Endothelial cell of umbilical vein (primary cell): Measurements from ENCODE around the gene CYP2D6. TPM values are rescaled to one million over a fixed set of nuclear protein-coding genes. Genes with fewer than 3 reads are reported as not detected.

Experiments used
- BruUV-seq: library from RNA; stranded (reverse); fragments of 400-500 nt; replicated peaks from 2 replicates; lab custom pipeline; 2021; lab: Mats Ljungman, UMichigan
- CTCF ChIA-PET: fragments of 300-600, 350-600 bp; sonication (Branson Sonifier 250); formaldehyde crosslinking; loops from one replicate; lab custom pipeline; 2021; ENCODE audit warnings: antibody characterized with exemption, inconsistent platforms; lab: Charles Lee
- POLR2A ChIA-PET: fragments of 300-600, 350-600 bp; sonication (Branson Sonifier 250); formaldehyde crosslinking; loops from one replicate; lab custom pipeline; 2021; ENCODE audit warnings: antibody characterized with exemption, inconsistent platforms; lab: Charles Lee
- DNase-seq: peaks from one replicate; pipeline ENCODE4 v3.0.0-alpha.2; 2011; ENCODE audit warnings: low read depth, low spot score
- FAIRE-seq: peaks from 2 replicates; lab custom pipeline; 2011; peaks lifted over from hg19 to GRCh38; lab: Jason Lieb, UNC
- H2AFZ ChIP-seq: 2 replicates; pipeline ENCODE4 v1.6.0; 2012; ENCODE audit warnings: low read depth, low read length, control low read depth, inconsistent platforms
- H3K27ac ChIP-seq: 2 replicates; pipeline ENCODE4 v1.5.1; 2011; ENCODE audit warnings: low read depth, mild to moderate bottlenecking, control low read depth, low read length, moderate library complexity; ENCODE audit not compliant: insufficient read depth
- H3K27me3 ChIP-seq, 2 experiments: 2 replicates each; pipeline versions ENCODE4 v1.6.0 to v1.6.1; 2011; ENCODE audit warnings: low read length in 2 of 2, mixed read lengths in 1 of 2; ENCODE audit not compliant: control insufficient read depth in 2 of 2, insufficient read depth in 2 of 2
- H3K36me3 ChIP-seq, 2 experiments: 2 replicates in 1 of 2; 3 replicates in 1 of 2; pipeline ENCODE4 v1.5.1; 2011; ENCODE audit warnings: low read length in 2 of 2, mild to moderate bottlenecking in 1 of 2, moderate library complexity in 1 of 2; ENCODE audit not compliant: control insufficient read depth in 2 of 2, insufficient read depth in 2 of 2; ENCODE audit errors: extremely low read depth in 1 of 2
- H3K4me1 ChIP-seq: 3 replicates; pipeline ENCODE4 v1.5.1; 2011; ENCODE audit warnings: mild to moderate bottlenecking, low read length; ENCODE audit not compliant: control insufficient read depth, insufficient read depth; ENCODE audit errors: extremely low read depth
- H3K4me2 ChIP-seq: 2 replicates; pipeline ENCODE4 v1.6.1; 2011; ENCODE audit warnings: low read length, control low read depth, mixed read lengths; ENCODE audit not compliant: insufficient read depth
- H3K4me3 ChIP-seq, 3 experiments: fragments of 200-600 bp in 1 of 3; sonication (generic), shearing (Covaris generic) in 1 of 3; replicated peaks in 1 of 3; 2 replicates each; pipeline ENCODE4 v1.5.1; 2011 to 2016; ENCODE audit warnings: control low read depth in 3 of 3, low read length in 3 of 3, mild to moderate bottlenecking in 2 of 3, inconsistent platforms in 1 of 3, low read depth in 1 of 3, moderate library complexity in 1 of 3; ENCODE audit not compliant: insufficient read depth in 1 of 3
- H3K79me2 ChIP-seq: 2 replicates; pipeline ENCODE4 v1.6.0; 2012; ENCODE audit warnings: low read length, inconsistent platforms; ENCODE audit not compliant: control insufficient read depth, insufficient read depth
- H3K9ac ChIP-seq: replicated peaks from 2 replicates; pipeline ENCODE3; 2011; ENCODE audit warnings: low read length, control low read depth; ENCODE audit not compliant: insufficient read depth; ENCODE audit errors: extremely low read depth
- H3K9me1 ChIP-seq: replicated peaks from 3 replicates; pipeline ENCODE4 v1.6.0; 2011; ENCODE audit warnings: mild to moderate bottlenecking, low read length; ENCODE audit not compliant: control insufficient read depth, insufficient read depth; ENCODE audit errors: extremely low read depth
- H3K9me3 ChIP-seq: replicated peaks from 2 replicates; pipeline ENCODE4 v1.5.1; 2012; ENCODE audit warnings: low read length, inconsistent platforms; ENCODE audit not compliant: control insufficient read depth, insufficient read depth
- H4K20me1 ChIP-seq: replicated peaks from 2 replicates; pipeline ENCODE3; 2011; ENCODE audit warnings: mild to moderate bottlenecking, low read length; ENCODE audit not compliant: control insufficient read depth, insufficient read depth; ENCODE audit errors: extremely low read depth
- GATA2 ChIP-seq: IDR thresholded peaks from 2 replicates; pipeline ENCODE4 v1.7.0; 2011; ENCODE audit warnings: low read depth, mild to moderate bottlenecking, moderate library complexity, mixed read lengths, low read length; ENCODE audit not compliant: insufficient read length, insufficient read depth
- POLR2A ChIP-seq: IDR thresholded peaks from 2 replicates; pipeline ENCODE4 v1.6.1; 2012; ENCODE audit warnings: low read depth, mild to moderate bottlenecking, control low read depth, low read length
- POLR2AphosphoS5 ChIP-seq: IDR thresholded peaks from 2 replicates; pipeline ENCODE4 v1.6.1; 2012; ENCODE audit warnings: low read depth, mild to moderate bottlenecking, control low read depth, low read length, moderate library complexity; ENCODE audit not compliant: insufficient read depth
- dilution Hi-C: fragments of 300-500 bp; cut with MboI; formaldehyde crosslinking; loops from one replicate; pipeline ENCODE4 v1.15.0; 2019; ENCODE audit warnings: low sequenced_read_pairs; ENCODE audit not compliant: extremely low pct_ligation_motif_present
- intact Hi-C: fragments of 100-400 bp; cut with micrococcal nuclease; formaldehyde crosslinking; loops from one replicate; pipeline ENCODE4 v1.10.0; 2022
- polyA plus RNA-seq, 4 experiments: library from polyadenylated mRNA; depleted of rRNA in 3 of 4; stranded (reverse) in 3 of 4; unstranded in 1 of 4; fragments of >200 nt; gene quantifications; 2 replicates each; pipeline versions ENCODE4 v1.2.1 to v1.2.3, GENCODE V29; 2011 to 2012; ENCODE audit warnings: missing spikeins in 1 of 4
- total RNA-seq: library from RNA; stranded (reverse); gene quantifications from 2 replicates; pipeline ENCODE4 v1.2.3, GENCODE V29; 2021
- TF ChIP-seq, protein P1 (sequence below): IDR thresholded peaks from 2 replicates; pipeline ENCODE4 v1.6.1; 2011; ENCODE audit not compliant: insufficient read depth, insufficient read length
- TF ChIP-seq, protein P2 (sequence below), 2 donors: IDR thresholded peaks; 1 replicate in 1 of 2; 2 replicates in 1 of 2; pipeline ENCODE4 v1.5.1; 2011; ENCODE audit warnings: low read length in 2 of 2, mild to moderate bottlenecking in 2 of 2, moderate library complexity in 2 of 2, control low read depth in 1 of 2, inconsistent platforms in 1 of 2, low read depth in 1 of 2; ENCODE audit not compliant: insufficient read depth in 1 of 2; ENCODE audit errors: extremely low read depth in 1 of 2

CYP2D6 gene
- total and polyA plus RNA-seq, 2 donors (not counting 3 experiments of a cell fraction or from before 2014, with no cell fraction given), result 0.25 to 0.91 TPM

DNA sequence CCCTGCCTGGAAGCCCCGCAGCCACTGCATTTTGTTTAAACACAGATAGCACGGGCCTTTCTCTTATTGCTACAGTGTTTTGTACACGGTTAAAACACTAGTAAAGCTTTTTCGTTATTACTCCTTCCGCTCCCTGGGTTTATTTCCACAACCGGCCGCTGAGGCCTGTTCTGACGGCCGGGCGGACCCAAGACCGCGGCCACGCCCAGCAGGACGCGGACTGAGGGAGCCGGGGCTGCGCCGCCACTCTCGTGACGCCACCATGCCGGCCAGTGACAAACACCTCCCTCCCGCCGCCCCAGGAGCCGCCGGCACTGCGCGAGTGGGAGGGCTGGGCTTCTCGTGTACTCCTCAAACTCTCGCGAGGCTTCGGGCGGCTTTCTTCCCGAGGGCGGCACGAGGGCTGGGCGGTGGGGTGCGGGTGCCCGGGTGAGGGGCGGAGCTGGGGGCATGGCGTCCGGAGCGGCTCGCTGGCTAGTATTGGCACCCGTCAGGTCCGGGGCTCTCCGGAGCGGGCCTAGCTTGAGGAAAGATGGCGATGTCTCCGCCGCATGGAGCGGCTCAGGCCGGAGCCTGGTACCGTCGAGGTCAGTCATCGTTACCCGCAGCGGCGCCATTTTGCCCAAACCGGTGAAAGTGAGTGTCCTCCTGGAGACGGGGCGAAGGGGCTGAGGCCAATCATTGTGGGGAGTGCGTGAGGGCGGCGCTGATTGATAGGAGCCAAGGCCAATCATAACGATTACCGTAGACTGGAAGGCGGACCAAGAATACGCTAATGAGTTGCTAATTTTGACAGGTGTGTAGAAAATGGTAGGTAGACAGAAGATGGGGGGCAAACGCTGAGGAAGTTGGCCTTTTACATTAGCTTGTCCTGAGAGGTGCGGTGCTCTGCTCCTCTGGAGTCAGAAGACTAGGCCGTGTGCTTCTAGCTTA lies 51.0 kb downstream of the CYP2D6 start, which contains the start of gene SMDT1:
Gene SMDT1 (plus strand): TSS at position 382 of the 933 bp plus-strand sequence. CDS start 69 bp downstream, at position 451.
- Histone ChIP-seq H3K79me2 (peaks cover 18% of the 10 kb centered on the region), H3K4me2 (peak within 1 kb of the TSS; percentile 90), H3K9ac (peak within 1 kb of the TSS; percentile 91), H3K36me3 (peaks cover 12 to 23% of the 10 kb centered on the region in 2 experiments), H3K27me3 (no peaks in the 10 kb centered on the region), H4K20me1 (no peaks in the 10 kb centered on the region), H3K27ac (peak within 1 kb of the TSS; percentile 84), H3K9me3 (no peaks in the 10 kb centered on the region), H3K9me1 (no peaks in the 10 kb centered on the region), H3K4me1 (peaks cover 17% of the 10 kb centered on the region), H3K4me3 (peak within 1 kb of the TSS; percentile 59 to 96 (median 79)), H2AFZ (peak within 1 kb of the TSS; percentile 77)
- FAIRE-seq (peak; percentile 99), DNase-seq (peak; percentile 98)
- TSS peak; percentile 75 for BruUV-seq
- dilution Hi-C loops (no loop called here), intact Hi-C loops (loop anchor here (1.0 kb wide), 2 partner anchors 9 to 11 kb away; partner anchors contain the start of genes NAGA and NDUFA6)
- peak; percentile 94 for TF ChIP-seq POLR2AphosphoS5
- TF ChIP-seq, protein P1, sequence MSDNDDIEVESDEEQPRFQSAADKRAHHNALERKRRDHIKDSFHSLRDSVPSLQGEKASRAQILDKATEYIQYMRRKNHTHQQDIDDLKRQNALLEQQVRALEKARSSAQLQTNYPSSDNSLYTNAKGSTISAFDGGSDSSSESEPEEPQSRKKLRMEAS, result peak; percentile 63
- TF ChIP-seq, protein P2, sequence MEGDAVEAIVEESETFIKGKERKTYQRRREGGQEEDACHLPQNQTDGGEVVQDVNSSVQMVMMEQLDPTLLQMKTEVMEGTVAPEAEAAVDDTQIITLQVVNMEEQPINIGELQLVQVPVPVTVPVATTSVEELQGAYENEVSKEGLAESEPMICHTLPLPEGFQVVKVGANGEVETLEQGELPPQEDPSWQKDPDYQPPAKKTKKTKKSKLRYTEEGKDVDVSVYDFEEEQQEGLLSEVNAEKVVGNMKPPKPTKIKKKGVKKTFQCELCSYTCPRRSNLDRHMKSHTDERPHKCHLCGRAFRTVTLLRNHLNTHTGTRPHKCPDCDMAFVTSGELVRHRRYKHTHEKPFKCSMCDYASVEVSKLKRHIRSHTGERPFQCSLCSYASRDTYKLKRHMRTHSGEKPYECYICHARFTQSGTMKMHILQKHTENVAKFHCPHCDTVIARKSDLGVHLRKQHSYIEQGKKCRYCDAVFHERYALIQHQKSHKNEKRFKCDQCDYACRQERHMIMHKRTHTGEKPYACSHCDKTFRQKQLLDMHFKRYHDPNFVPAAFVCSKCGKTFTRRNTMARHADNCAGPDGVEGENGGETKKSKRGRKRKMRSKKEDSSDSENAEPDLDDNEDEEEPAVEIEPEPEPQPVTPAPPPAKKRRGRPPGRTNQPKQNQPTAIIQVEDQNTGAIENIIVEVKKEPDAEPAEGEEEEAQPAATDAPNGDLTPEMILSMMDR (IDR thresholded peaks at IDR 0.05; ENCODE audit: extremely low read depth in 1 of 2, insufficient read depth in 1 of 2, low read depth in 1 of 2, low read length in 2 of 2), result no peak
- TF ChIP-seq POLR2A, result peak; percentile 82
- no peak for TF ChIP-seq GATA2
- CTCF ChIA-PET, result interaction anchor here (0.6 to 3.0 kb wide), 4 partner anchors 10 to 115 kb away, joined by 3 to 26 read pairs (median 4); partner anchors contain the start of gene NDUFA6
- POLR2A ChIA-PET, result interaction anchor here (0.5 to 1.5 kb wide), 4 partner anchors 9 to 140 kb away, joined by 3 to 6 read pairs (median 4); partner anchors contain the start of gene NDUFA6
